GM04503 (cell line): ENCODE measurements around the gene PTPRN2.
"Not testable (repeated sequence)": the region's sequence is repeated elsewhere in the genome, so short reads cannot be mapped to it uniquely, and the experiment has no call there.

Experiments
- DNase-seq: peaks from one replicate; pipeline ENCODE4 v3.0.0-alpha.2; 2012; ENCODE audit warnings: low read depth

Gene PTPRN2

GRCh38 chr7:158383665-158384064 lies 204.0 kb downstream of the PTPRN2 start:
- DNase-seq: no peak

- DNase-seq: no peak
Measured at GRCh38 chr7:158382363-158383254, 205.0 kb downstream of the PTPRN2 start.

GRCh38 chr7:158381956-158382355 lies 205.7 kb downstream of the PTPRN2 start:
- no peak for DNase-seq

- DNase-seq: no peak
Measured at GRCh38 chr7:158378978-158379377, 208.6 kb downstream of the PTPRN2 start.

GRCh38 chr7:158377800-158378623 lies 209.6 kb downstream of the PTPRN2 start:
- no peak for DNase-seq

- not testable (repeated sequence) for DNase-seq
Measured at GRCh38 chr7:158376839-158377186, 210.8 kb downstream of the PTPRN2 start.

- DNase-seq: not testable (repeated sequence)
Measured at GRCh38 chr7:158376146-158376838, 211.3 kb downstream of the PTPRN2 start.

GRCh38 chr7:158375034-158375433 lies 212.6 kb downstream of the PTPRN2 start:
- DNase-seq: no peak

GRCh38 chr7:158374586-158374985 lies 213.0 kb downstream of the PTPRN2 start:
- no peak for DNase-seq

GRCh38 chr7:158374146-158374545 lies 213.5 kb downstream of the PTPRN2 start:
- DNase-seq: no peak

- DNase-seq: no peak
Measured at GRCh38 chr7:158373476-158374133, 214.0 kb downstream of the PTPRN2 start.

- DNase-seq: no peak
Measured at GRCh38 chr7:158372400-158373342, 215.0 kb downstream of the PTPRN2 start.

- DNase-seq: no peak
Measured at GRCh38 chr7:158371856-158372255, 215.8 kb downstream of the PTPRN2 start.

GRCh38 chr7:158369866-158370265 lies 217.8 kb downstream of the PTPRN2 start:
- DNase-seq: no peak

GRCh38 chr7:158369290-158369689 lies 218.3 kb downstream of the PTPRN2 start:
- DNase-seq: no peak

GRCh38 chr7:158368449-158368848 lies 219.2 kb downstream of the PTPRN2 start:
- DNase-seq: no peak

- no peak for DNase-seq
Measured at GRCh38 chr7:158367634-158367982, 220.0 kb downstream of the PTPRN2 start.

GRCh38 chr7:158366916-158367633 lies 220.5 kb downstream of the PTPRN2 start:
- DNase-seq: no peak

GRCh38 chr7:158366346-158366745 lies 221.3 kb downstream of the PTPRN2 start:
- no peak for DNase-seq

GRCh38 chr7:158365267-158365666 lies 222.4 kb downstream of the PTPRN2 start:
- DNase-seq: no peak
